Esophagus squamous epithelium (tissue), 5 donors: ENCODE data around the gene STPG1. TPM values are rescaled to one million over a fixed set of nuclear protein-coding genes. Genes with fewer than 3 reads are reported as not detected.
"Not testable (repeated sequence)": the region's sequence is repeated elsewhere in the genome, so short reads cannot be mapped to it uniquely, and the experiment has no call there.

Experiments used
- DNase-seq: peaks from one replicate; lab custom pipeline; 2025; lab: John Stamatoyannopoulos, UW
- H3K27ac ChIP-seq, 4 donors: fragments of 200-600 bp; sonication (generic); one replicate each; pipeline ENCODE4 v1.5.1; 2016 to 2019; ENCODE audit warnings: mild to moderate bottlenecking in 1 of 4
- H3K27me3 ChIP-seq, 4 donors: fragments of 200-600 bp; sonication (generic); 1 replicate in 3 of 4; 2 replicates in 1 of 4; pipeline versions ENCODE4 v1.5.1 to v1.6.0; 2017 to 2021; ENCODE audit warnings: antibody characterized with exemption in 1 of 4
- H3K36me3 ChIP-seq, 3 donors: fragments of 200-600 bp; sonication (generic); one replicate each; pipeline ENCODE4 v1.5.1; 2016 to 2019
- H3K4me1 ChIP-seq, 3 donors: fragments of 200-600 bp; sonication (generic); one replicate each; pipeline ENCODE4 v1.5.1; 2017 to 2019
- H3K4me3 ChIP-seq, 4 donors: fragments of 200-600 bp; sonication (generic); 1 replicate in 3 of 4; 2 replicates in 1 of 4; pipeline ENCODE4 v1.5.1; 2016 to 2019; ENCODE audit warnings: mild to moderate bottlenecking in 2 of 4, moderate library complexity in 1 of 4
- H3K9me3 ChIP-seq, 3 donors: fragments of 200-600 bp; sonication (generic); one replicate each; pipeline ENCODE4 v1.5.1; 2016 to 2019
- POLR2A ChIP-seq, 4 donors: fragments of 450-650 bp; IDR thresholded peaks; one replicate each; pipeline ENCODE4 v1.6.1; 2017; ENCODE audit warnings: antibody characterized with exemption in 4 of 4, mild to moderate bottlenecking in 4 of 4, moderate library complexity in 3 of 4
- WGBS, 2 donors: methylation state at CpG; one replicate each; pipeline ENCODE4 v1.1.5; 2018; 5-methylcytosine and 5-hydroxymethylcytosine counted together
- intact Hi-C: fragments of 100-400 bp; cut with DNase I; formaldehyde crosslinking; loops from one replicate; pipeline ENCODE4 v1.15.0; 2022
- total RNA-seq, 4 donors: library from RNA; depleted of rRNA; stranded (reverse); fragments of >200 nt; gene quantifications; one replicate each; pipeline ENCODE4 v1.1.0, GENCODE V29; 2016
- TF ChIP-seq, protein P1 (sequence below), 6 experiments: fragments of 450-650 bp in 4 of 6; fragments of 200-600 bp in 2 of 6; sonication (generic) in 2 of 6; IDR thresholded peaks; one replicate each; pipeline ENCODE4 v1.5.1; 2016 to 2019; ENCODE audit warnings: antibody characterized with exemption in 6 of 6, mild to moderate bottlenecking in 4 of 6, moderate library complexity in 4 of 6
- donor health status: DM: yes; HTN: yes; CAD: no.

Gene STPG1, protein sequence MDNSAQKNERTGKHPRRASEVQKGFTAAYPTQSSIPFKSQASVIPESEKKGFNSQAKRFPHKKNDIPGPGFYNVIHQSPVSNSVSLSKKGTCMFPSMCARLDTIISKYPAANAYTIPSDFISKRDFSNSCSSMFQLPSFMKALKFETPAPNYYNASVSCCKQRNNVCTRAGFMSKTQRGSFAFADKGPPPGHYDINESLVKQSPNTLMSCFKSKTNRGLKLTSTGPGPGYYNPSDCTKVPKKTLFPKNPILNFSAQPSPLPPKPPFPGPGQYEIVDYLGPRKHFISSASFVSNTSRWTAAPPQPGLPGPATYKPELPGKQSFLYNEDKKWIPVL
- total RNA-seq = 1 to 10 TPM; 2.6 to 6.9 (median 5.6) TPM

- Histone ChIP-seq H3K9me3 (no peaks in the 10 kb centered on the region), H3K27me3 (no peaks in the 10 kb centered on the region), H3K4me1 (peaks cover 23 to 71% (median 29%) of the 10 kb centered on the region in 3 donors), H3K27ac (peak within 1 kb of the TSS; percentile 76 to 89 (median 87)), H3K4me3 (peak within 1 kb of the TSS; percentile 64 to 73 (median 68)), H3K36me3 (no peaks in the 10 kb centered on the region)
- peak; percentile 20 for DNase-seq
- intact Hi-C loops = no loop called here
- 2 to 22% methylated on average over 11 to 15 of the region's 48 CpGs for WGBS, 2 donors
- TF ChIP-seq, protein P1, sequence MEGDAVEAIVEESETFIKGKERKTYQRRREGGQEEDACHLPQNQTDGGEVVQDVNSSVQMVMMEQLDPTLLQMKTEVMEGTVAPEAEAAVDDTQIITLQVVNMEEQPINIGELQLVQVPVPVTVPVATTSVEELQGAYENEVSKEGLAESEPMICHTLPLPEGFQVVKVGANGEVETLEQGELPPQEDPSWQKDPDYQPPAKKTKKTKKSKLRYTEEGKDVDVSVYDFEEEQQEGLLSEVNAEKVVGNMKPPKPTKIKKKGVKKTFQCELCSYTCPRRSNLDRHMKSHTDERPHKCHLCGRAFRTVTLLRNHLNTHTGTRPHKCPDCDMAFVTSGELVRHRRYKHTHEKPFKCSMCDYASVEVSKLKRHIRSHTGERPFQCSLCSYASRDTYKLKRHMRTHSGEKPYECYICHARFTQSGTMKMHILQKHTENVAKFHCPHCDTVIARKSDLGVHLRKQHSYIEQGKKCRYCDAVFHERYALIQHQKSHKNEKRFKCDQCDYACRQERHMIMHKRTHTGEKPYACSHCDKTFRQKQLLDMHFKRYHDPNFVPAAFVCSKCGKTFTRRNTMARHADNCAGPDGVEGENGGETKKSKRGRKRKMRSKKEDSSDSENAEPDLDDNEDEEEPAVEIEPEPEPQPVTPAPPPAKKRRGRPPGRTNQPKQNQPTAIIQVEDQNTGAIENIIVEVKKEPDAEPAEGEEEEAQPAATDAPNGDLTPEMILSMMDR (IDR thresholded peaks at IDR 0.05) = no peak
- peak in 1 of 4 donors; percentile 43 for TF ChIP-seq POLR2A (IDR thresholded peaks at IDR 0.05)
Measured at GRCh38 chr1:24413350-24414163, at the start of gene STPG1. Gene STPG1 (minus strand): TSS chr1:24413782. CDS start chr1:24401388, 12,394 bp downstream.

DNA sequence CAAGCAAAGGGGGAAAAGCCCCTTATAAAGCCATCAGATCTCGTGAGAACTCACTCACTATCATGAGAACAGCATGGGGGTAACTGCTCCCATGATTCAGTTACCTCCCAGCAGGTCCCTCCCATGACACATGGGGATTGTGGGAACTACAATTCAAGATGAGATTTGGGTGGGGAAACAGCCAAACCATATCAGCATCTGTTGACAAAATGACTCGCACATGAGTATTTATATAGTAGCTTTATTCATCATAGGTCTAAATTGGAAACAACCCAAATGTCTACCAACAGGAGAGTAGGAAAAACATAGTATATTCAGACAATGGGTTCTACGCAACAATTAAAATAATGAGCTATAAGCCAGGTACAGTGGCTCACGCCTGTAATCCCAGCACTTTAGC is 48.5 kb upstream of the STPG1 start:
- H3K36me3 ChIP-seq = peaks cover 0 to 100% (median 7%) of the 10 kb centered on the region in 3 donors

GRCh38 chr1:24459551-24460266 is 46.1 kb upstream of the STPG1 start:
- TF ChIP-seq POLR2A (IDR thresholded peaks at IDR 0.05) = no peak
- H3K36me3 ChIP-seq = peaks cover 0 to 100% (median 7%) of the 10 kb centered on the region in 3 donors
- no peaks in the 10 kb centered on the region for H3K9me3 ChIP-seq
- no peak overlapping the region for H3K27ac ChIP-seq
- 88 to 98% methylated on average over 5 to 6 of the region's 6 CpGs for WGBS, 2 donors
- H3K4me1 ChIP-seq = no peaks in the 10 kb centered on the region
- intact Hi-C loops = no loop called here
- H3K27me3 ChIP-seq = no peaks in the 10 kb centered on the region
- no peak for DNase-seq
- H3K4me3 ChIP-seq = no peak overlapping the region

More for the DNA sequence above, 48.5 kb upstream of the STPG1 start:
- H3K27ac ChIP-seq, DNase-seq, H3K4me3 ChIP-seq, H3K9me3 ChIP-seq, intact Hi-C loops, H3K27me3 ChIP-seq, H3K4me1 ChIP-seq: not testable (repeated sequence)
- WGBS, 2 donors = 64 to 78% methylated on average over 3 to 4 of the region's 4 CpGs

DNA sequence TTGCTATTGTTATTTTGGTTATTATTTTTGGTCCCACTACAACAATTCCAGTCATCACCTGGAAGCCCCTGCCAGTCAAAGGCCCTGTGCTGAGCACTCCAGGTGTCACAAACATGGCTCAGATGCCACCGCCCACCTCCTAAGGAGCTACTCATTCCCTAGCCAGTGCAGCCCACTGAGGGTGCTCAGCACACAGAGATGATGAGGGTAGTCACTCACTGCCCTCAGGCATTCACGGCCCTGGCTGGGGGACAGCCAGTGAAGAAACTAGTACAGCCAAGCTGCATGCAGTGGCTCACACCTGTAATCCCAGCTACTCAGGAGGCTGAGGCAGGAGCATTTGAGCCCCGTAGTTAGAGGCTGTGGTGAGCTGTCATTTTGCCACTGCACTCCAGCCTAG is 44.3 kb upstream of the STPG1 start:
- DNase-seq = no peak
- intact Hi-C loops = no loop called here
- no peaks in the 10 kb centered on the region for H3K9me3 ChIP-seq
- no peaks in the 10 kb centered on the region for H3K4me1 ChIP-seq
- no peak for TF ChIP-seq POLR2A (IDR thresholded peaks at IDR 0.05)
- TF ChIP-seq, protein P1 (IDR thresholded peaks at IDR 0.05) = no peak
- no peak overlapping the region for H3K27ac ChIP-seq
- 88 to 94% methylated on average over 2 to 3 of the region's 3 CpGs for WGBS, 2 donors
- H3K36me3 ChIP-seq = peaks cover 0 to 100% (median 7%) of the 10 kb centered on the region in 3 donors
- no peaks in the 10 kb centered on the region for H3K27me3 ChIP-seq
- no peak overlapping the region for H3K4me3 ChIP-seq

- no peak for DNase-seq
- WGBS, 2 donors = 96 to 97% methylated on average over 5 of the region's 5 CpGs
Measured at GRCh38 chr1:24455272-24455671, 41.7 kb upstream of the STPG1 start.

More at GRCh38 chr1:24455272-24455671, 41.7 kb upstream of the STPG1 start:
- TF ChIP-seq, protein P1 (IDR thresholded peaks at IDR 0.05) = no peak
- no peak for TF ChIP-seq POLR2A (IDR thresholded peaks at IDR 0.05)
- no peak overlapping the region for H3K4me3 ChIP-seq
- intact Hi-C loops = no loop called here
- H3K4me1 ChIP-seq = no peaks in the 10 kb centered on the region
- H3K27me3 ChIP-seq = no peaks in the 10 kb centered on the region
- no peak overlapping the region for H3K27ac ChIP-seq
- H3K9me3 ChIP-seq = no peaks in the 10 kb centered on the region
- peaks cover 0 to 100% (median 12%) of the 10 kb centered on the region in 3 donors for H3K36me3 ChIP-seq
